HG03469 (cell line): Measurements from ENCODE around the gene PTGDS.
A peak's percentile ranks its signal among the peaks of the same experiment; 100 is the strongest.

ENCODE experiments used
- ATAC-seq: cut with Tn5 transposase; IDR thresholded peaks from one replicate; pipeline ENCODE4 v1.9.1; 2021; ENCODE audit warnings: mild to moderate bottlenecking, moderate library complexity, moderate number of reproducible peaks; ENCODE audit not compliant: unreplicated experiment

The PTGDS gene

DNA sequence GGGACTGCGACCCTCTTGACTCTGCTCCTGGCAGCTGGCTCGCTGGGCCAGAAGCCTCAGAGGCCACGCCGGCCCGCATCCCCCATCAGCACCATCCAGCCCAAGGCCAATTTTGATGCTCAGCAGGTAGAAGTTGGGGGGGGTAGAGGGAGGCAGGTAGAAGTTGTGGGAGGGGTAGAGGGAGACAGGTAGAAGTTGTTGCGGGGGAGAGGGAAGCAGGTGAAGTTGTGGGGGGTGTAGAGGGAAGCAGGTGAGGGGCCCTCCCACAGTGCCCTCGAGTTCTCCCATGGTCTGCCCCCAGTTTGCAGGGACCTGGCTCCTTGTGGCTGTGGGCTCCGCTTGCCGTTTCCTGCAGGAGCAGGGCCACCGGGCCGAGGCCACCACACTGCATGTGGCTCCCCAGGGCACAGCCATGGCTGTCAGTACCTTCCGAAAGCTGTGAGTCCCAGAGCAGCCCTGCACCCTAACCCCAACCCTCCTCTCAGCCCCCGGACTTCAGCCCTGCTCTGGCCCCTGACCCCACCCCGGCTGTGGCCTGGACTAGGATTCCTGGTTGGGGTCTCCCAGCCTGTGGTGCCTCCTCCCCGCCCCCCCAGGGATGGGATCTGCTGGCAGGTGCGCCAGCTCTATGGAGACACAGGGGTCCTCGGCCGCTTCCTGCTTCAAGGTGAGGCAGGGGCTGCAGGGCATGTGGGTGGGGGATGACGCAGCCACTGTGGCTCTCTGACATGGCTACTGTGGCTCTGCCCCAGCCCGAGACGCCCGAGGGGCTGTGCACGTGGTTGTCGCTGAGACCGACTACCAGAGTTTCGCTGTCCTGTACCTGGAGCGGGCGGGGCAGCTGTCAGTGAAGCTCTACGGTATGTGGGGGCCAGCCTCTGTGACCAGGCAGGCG lies 31.7 kb upstream of the PTGDS start:
- no peak for ATAC-seq

DNA sequence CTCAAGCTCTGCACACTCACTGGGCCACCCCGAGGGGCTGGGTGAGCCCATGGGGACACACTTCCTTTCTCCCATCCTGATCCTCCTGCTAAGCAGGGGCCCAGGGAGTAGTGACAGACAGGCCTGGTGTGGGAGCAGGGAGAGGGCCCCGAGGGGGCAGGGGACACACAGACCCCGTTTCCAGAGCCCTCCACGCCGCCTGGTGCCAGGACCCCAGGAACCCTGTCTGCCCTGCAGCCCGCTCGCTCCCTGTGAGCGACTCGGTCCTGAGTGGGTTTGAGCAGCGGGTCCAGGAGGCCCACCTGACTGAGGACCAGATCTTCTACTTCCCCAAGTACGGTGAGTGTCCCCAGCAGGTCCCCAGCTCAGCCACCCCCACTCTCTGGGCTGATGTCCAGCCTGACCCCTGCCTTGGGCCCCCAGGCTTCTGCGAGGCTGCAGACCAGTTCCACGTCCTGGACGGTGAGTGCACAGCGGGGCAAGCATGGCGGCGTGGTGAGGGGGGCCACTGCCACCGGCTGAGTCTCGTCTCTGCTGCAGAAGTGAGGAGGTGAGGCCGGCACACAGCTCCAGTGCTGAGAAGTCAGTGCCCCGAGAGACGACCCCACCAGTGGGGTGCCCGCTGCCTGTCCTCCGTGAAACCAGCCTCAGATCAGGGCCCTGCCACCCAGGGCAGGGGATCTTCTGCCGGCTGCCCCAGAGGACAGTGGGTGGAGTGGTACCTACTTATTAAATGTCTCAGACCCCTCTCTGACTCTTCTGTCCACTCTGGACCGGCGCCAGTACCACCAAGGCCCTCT lies 30.9 kb upstream of the PTGDS start:
- no peak for ATAC-seq

DNA sequence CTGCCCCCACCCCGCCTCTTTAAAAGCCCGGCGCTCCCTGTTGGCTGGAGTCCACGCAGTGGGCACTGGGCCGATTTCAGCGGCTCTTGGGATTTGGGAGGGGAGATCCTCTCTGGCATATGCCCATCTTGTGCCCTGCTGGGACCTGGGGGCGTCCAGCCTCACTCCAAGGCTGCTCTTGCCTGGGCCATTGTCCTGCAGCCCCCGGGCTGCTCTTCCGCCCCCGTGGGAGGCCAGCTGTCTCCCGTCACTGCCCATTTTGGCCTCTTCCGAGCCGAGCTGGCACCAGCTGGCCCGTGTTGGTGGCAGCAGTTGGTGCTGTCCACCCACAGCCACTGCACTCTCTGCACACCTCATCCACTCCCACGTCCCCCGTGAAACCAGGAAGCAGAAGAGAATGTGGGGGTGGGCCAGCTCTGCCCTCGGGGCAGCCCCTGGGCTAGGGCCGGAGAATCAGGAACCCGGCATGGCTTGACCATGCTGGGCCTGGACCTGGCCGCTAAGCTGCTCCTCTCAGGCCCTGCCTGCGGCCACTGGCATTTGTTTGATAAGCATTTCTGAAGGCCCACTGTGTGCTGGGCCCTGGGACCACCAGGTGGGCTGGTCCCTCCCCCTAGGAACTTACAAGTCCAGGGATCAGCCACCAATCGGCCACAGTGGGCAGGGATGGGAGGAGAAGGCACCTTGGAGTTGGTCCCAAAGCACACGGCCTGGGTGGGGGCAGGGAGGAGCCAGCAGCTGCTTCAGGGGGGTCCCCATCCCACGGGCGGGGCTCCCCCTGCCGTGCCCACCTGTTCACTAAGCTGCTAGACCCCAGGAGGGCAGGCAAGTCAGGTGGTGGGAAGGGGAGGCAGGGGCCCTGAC lies 30.0 kb upstream of the PTGDS start:
- no peak for ATAC-seq

DNA sequence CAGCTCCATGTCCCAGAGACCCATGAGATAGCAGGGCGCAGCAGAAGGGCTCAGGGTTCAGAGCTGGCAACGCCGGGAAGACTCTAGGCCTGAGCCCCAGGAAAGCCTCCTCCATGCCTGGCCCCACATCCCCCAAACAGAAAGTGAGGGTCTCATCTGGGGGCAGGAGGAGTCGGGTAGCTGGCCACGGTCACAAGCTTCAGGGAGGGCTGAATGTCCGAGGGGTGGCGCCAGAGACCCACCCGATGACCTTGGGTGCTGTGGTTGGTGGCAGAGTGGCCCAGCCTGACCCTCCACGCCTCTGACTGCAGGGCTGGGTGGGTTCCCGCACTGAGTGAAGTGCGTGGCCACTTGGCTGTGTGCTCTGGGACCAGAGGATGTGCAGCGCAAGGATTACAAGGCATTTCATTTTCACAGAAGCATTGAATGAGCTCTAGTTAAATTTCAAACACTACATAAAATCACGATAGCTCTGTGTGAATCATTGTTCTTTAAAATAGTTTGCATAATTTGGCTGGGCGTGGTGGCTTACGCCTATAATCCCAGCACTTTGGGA lies 29.3 kb upstream of the PTGDS start:
- ATAC-seq = no peak

DNA sequence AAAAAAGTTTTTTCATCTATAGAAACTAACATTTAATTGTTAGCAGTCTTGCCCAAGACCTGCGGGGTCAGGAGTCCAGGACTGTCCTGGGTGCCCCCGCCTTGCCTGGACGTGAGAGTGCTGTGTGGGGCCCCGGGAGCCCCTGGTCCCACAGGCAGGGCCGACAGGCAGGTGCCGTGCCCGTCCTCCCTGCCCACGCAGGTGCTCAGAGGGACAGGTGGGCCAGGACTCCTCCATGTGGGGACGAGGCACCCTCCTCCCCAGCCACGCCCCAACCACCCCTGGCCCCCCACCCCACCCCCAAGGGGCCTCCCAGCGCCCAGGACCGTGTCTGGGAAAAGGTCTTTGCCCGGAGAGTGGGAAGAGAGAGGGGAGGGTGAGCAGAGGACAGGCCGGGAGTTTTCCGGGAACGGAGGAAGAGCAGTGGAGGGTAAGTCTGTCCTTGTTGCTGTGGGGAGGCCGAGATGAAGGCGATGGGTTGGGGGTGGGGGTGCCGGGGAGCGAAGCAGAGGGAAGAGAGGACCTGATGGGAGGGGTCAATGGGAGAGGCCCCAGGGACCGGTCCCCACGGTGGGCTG lies 28.0 kb upstream of the PTGDS start:
- ATAC-seq = no peak

DNA sequence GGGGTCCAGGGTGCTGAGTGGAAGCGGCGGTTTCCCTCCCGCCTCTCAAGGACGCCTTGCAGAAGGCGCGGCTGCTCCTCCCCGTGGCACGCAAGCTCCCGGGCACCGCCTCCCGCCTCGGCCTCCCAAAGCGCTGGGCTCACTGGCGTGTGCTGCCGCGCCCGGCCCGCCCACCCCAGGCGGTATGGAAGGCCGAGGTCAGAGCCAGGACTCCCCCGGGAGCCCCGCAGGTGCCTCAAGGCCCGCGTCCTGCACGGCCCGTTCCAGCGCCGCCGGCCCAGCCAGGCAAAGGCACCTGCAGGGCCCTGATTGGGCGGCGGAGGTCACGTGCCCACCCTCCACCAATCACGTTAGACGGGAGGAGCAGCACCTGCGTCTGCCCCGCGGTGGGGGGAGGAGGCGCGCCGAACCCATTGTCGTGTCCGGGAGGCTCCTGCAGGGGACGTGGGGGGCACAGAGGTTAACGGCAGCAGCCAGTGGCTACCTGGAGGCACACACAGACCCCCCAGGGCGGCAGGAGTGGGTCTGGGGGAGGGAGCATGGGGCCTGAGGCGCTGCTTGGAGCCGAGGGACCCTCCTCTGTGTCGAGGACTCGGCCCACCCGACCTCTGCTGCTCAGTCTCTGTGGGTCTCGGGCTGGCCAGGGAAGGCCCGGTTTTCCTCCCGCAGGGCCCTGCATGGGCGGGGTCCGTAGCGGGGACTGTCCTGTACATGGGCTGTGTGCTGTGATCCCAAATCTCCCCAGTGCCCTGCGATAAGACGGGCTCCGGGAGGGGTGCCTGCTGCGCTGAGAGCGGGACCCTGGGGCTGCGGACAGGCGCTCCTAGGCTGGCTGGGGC lies 27.3 kb upstream of the PTGDS start:
- ATAC-seq = peak; percentile 64

DNA sequence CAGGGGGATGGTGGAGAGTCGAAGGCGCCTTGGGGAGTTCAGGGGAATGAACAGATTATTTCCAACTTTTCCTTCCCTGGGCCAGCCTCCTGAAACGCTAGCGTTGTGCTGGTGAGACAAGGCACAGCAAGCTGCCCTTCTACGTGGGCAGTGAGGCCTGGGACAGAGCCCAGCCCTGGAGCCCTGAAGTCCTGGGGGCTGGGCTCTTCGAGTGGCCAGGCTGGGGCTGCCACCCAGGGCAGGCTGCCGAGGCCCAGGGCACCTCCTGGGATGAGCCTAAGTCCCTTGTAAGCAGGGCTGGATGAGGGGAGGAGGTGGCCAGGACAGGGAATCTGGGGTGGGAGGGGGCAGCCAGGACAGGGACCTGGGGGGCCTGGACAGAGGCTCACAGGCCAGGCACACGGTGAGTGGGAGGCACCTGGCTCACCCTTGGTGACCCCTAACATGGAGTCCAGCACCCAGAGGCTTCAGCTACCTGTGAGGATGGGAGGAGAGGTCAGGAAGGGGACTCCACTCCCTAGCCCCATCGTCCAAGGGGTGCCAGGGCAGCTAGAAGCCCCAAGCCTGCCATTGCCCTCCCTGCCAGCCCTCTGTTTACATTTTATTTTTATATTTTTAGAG lies 26.5 kb upstream of the PTGDS start:
- no peak for ATAC-seq

DNA sequence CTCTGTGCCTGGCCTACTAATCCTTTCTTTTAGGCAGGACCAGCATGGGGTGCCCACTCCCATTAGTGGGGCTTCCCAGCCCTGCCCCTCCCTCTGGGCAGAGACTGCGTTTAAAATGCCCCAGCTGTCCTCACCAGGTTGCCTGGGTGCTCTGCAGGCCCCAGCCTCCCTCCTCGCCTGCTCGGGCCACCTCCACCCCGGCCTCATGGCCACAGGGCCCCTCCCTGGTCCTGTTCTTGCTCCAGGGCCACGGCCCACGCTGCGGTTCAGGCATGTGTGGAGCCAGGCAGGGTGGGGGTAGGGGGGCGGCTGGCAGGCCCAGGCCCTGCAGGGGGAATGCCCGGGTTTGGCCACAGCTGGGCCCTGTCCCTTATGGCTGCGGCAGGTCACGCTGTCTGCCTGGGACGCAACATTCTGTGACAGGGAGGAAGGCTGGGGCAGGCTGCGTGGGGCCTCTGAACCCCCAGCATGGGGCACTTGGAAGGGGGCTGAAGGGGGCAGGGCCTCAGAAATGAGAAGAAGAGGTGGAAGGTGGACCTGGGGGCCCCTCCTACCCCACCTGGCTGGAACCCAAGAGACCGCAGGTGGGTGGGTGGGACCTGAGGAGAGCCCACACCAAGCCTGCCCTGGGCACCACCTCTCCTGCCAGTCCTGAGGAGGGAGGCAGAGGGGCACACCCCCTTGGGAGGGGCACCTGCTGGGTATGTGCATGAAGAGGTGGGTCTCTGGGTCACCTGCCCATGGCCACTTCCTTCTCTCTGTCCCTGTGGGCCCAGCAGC lies 25.6 kb upstream of the PTGDS start, which contains the start of gene LCN12:
TSS of gene LCN12 (plus strand) at position 733 of the 780 bp plus-strand sequence. CDS start 55 bp downstream, outside the sequence.
- no peak for ATAC-seq

DNA sequence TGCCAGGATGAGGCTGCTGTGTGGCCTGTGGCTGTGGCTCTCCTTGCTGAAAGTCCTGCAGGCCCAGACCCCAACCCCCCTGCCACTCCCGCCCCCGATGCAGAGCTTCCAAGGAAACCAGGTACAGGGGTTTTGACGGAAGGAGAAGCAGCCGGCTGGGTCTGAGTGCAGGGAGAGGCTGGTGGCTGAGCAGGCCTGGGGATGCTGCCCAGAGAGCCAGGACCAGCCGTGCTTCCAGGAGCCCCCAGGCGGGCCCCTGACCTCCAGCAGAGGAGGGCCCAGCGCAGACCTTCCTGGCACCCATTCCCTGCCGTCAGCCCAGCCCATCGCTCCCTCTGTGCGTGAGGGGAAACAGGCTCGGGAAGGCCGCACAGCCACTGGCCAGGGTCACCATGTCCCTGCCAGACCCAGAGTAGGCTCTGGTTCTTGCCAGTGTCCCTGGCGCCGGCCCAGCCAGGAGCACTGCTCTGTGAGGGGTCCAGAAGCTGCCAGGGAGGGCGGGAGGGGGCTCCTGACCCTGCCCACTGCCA lies 24.9 kb upstream of the PTGDS start:
- no peak for ATAC-seq

DNA sequence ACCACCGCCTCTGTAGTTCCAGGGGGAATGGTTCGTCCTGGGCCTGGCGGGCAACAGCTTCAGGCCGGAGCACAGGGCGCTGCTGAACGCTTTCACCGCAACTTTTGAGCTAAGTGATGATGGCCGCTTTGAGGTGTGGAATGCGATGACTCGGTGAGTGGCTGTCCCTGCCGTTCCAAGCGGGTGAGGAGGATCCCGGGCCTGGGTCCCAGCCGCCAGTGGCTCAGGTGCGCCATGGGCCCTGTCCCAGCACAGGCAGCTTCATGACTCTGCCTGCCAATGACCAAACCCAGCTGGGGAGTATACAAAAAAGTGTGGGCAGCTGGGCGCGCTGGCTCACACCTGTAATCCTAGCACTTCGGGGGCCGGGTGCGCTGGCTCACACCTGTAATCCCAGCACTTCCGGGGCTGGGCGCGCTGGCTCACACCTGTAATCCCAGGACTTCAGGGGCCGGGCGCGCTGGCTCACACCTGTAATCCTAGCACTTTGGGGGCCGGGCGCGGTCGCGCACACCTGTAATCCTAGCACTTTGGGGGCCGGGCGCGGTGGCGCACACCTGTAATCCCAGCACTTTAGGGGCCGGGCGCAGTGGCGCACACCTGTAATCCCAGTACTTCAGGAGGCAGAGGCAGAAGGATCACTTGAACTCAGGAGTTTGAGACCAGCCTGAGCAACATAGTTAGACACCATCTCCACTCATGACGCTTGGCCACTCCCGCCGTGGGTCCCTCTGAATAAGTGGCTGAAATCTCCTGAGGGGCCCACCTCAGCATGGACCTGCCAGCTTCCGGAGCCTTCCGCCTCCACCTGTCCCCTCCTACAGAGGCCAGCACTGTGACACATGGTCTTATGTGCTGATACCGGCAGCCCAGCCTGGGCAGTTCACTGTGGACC lies 24.2 kb upstream of the PTGDS start:
- ATAC-seq = no peak

DNA sequence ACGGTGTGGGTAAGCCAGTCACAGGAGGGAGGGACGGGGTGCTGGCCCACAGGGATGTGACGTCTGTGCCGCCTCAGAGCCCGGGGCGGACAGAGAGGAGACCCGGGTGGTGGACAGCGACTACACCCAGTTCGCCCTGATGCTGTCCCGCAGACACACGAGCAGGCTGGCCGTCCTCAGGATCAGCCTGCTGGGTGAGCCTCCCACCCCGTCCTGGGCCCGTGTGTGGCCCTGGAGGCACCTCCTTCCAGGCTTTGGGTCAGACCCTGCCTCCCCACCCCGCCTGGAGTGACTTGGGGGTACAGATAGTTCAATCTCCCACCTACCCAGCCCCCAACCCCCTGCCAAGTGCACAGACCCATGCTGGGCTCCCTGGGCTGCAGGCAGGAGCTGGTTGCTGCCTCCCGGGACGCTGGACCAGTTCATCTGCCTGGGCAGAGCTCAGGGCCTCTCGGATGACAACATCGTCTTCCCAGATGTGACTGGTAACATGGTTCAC lies 23.5 kb upstream of the PTGDS start:
- ATAC-seq = no peak

DNA sequence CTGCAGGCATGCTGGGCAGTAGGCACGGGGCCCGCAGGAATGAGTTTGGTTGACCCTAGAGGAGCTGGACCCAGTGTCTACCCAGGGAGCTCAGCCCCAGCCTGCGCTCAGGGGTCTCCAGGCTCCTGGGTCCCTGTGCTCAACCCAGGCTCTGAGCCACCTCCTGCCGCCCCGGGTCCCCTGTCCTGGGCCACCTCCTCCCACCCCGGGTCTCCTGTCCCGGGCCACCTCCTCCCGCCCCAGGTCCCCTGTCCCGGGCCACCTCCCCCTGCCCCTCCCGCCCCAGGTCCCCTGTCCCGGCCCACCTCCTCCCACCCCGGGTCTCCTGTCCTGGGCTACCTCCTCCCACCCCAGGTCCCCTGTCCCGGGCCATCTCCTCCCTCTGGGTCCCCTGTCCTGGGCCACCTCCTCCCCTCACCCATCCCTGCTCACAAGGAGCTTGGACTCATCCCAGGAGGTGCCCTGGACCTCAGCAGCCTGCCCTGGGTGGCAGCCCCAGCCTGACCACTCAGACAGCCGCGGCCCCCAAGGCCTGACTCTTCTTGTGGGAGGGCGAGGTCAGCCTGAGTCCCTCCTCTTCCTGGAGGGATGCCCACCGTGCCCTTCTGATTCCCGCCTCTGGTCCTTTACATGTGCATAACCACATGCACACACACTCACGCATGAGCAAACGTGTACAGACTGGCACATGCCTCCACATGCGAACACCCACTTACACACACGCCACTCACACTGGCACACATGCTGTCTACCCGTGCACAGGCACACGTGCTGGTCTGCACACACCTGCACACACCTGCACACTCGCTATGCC lies 22.8 kb upstream of the PTGDS start:
- no peak for ATAC-seq

DNA sequence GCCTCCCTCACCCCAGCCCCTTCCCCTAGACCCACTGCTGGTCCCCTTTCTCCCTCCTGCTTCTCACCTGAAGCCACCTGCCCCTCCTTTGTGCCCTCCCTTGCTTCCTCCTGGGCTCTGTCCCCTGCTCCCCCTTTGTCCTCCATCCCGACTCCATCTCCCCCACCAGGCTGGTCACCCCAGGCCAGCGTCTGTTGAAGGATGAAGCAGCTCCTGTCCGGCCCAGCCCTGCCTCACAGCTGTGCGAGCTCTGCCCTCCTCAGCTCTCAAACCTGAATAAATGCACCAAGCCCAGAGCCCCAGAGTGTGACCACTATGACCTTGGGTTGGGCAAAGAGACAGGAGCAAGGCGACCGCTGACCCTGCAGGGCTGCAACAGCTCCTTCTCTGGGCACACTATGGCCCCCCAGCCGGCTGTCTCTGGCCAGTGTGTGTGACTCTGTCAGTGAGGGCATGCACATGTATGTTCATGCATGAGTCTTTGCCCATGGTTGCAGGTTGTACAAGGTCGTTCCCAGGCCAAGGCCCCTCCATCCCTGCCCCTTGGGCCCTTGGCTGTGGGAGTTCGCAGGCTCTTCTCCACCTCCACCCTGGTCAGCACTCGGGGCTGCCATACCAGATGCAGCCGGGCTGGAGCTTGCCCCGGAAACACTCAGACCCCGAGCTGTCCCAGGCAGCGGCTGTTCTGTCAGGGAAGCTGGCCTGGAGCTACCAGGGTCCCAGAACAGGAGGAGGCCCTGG lies 21.9 kb upstream of the PTGDS start:
- no peak for ATAC-seq

DNA sequence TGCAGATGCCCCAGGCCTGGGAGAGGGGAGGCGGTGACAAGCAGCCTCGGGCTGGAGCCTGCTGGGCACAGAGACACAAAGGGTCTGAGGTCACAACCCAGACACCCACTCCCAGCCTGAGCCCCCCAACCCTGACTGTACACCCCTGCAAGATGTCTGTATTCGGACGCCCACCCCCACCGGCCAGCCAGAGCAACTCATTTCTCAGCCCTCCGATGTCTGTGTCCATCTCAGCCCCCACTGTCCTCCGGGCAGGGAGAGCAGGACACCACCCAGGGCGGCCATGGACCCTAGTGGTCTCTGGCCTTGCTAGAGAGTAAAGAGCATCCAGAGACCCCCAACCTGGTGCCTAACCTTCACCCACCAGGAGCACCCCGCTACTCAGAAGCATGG lies 21.4 kb upstream of the PTGDS start:
- ATAC-seq = no peak

DNA sequence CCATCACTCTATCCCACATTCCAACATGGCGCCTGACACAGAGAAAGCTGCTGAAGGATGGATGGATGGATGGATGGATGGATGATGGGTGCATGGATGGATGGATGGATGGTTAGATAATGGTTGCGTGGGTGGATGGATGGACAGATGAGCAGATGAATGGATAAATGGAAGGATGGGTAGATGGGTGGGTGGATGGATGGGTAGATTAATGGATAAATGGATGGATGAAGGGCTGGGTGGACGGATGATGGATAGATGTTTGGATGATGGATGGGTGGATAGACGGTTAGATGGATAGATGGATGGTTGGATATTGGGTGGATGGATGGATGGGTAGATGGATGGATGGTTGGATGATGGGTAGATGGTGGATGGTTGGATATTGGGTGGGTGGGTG lies 20.7 kb upstream of the PTGDS start:
- no peak for ATAC-seq
